DND-41 (cell line): Measurements from ENCODE around the gene DLG1.

ENCODE experiments used
- CTCF ChIP-seq: IDR thresholded peaks from 2 replicates; pipeline ENCODE4 v1.5.1; 2012; ENCODE audit warnings: borderline replicate concordance, low read length, moderate library complexity, mild to moderate bottlenecking; ENCODE audit not compliant: poor library complexity, severe bottlenecking; ENCODE audit errors: extremely low read depth
- EZH2 ChIP-seq: IDR thresholded peaks from 3 replicates; pipeline ENCODE4 v1.6.1; 2012; ENCODE audit warnings: borderline replicate concordance, low read depth, mild to moderate bottlenecking, moderate library complexity, low read length, inconsistent platforms; ENCODE audit not compliant: severe bottlenecking

GRCh38 chr3:197283045-197283444 is 15.4 kb downstream of the DLG1 start:
- TF ChIP-seq CTCF: no peak
- TF ChIP-seq EZH2: no peak
